Measurements from ENCODE around the gene NPPB. TPM values are rescaled to one million over a fixed set of nuclear protein-coding genes. Genes with fewer than 3 reads are reported as not detected.
"Not testable (repeated sequence)": the region's sequence is repeated elsewhere in the genome, so short reads cannot be mapped to it uniquely, and the experiment has no call there.

NPPB gene
- polyA plus RNA-seq, 2 of the 4 experiments (the other 2 are of a cell fraction): 0.18 TPM; not detected in 1

DNA sequence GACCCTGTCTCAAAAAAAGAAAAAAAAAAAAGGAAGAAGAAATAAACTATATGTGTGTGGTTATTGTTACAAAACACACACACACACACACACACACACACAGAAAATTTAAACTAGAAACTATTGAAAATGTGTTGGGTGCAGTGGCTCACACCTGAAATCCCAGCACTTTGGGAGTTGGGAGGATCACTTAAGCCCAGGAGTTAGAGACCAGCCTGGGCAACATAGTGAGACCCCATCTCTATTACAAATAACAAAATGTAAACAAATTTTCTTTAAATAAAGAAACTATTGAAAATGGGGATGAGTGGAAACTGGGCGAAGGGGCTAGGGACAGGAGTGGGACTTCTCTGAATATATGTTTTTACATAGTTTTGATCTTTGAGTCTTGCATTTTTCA lies 44.5 kb upstream of the NPPB start:
- peaks cover 7% of the 10 kb centered on the region; the same call in 1 of the 3 replicates for H3K4me1 ChIP-seq
- no peak overlapping the region for H3K27ac ChIP-seq
- ATAC-seq (no peak), DNase-seq (ENCODE audit: low read depth in 1 of 2, low spot score in 1 of 2) (no peak), FAIRE-seq (no peak)
- H3K4me3 ChIP-seq: no peak overlapping the region
- H3K9me3 ChIP-seq: no peaks in the 10 kb centered on the region
- no peak overlapping the region for H3K4me2 ChIP-seq
- WGBS (ENCODE audit: missing lambda C conversion rate): 85% methylated on average over 1 of the region's 1 CpG
- ChIA-PET POLR2A (no interaction called here), CTCF (interaction anchor here (1.2 kb wide), 1 partner anchor 9 kb away, joined by 4 read pairs; no protein-coding TSS in a partner anchor)
- TF ChIP-seq KDM5A (IDR thresholded peaks at IDR 0.05) (no peak), JUN (IDR thresholded peaks at IDR 0.05) (no peak), HOXA7 (CRISPR knock-in tag; IDR thresholded peaks at IDR 0.05) (no peak), CHD4 (IDR thresholded peaks at IDR 0.05; ENCODE audit: borderline replicate concordance) (no peak), POLR2A (IDR thresholded peaks at IDR 0.05; ENCODE audit: low read length) (no peak), EHMT2 (IDR thresholded peaks at IDR 0.05; ENCODE audit: low read depth) (no peak), TP53 (CRISPR knock-in tag; IDR thresholded peaks at IDR 0.05) (no peak), RFX5 (IDR thresholded peaks at IDR 0.05) (no peak), HOXB5 (CRISPR knock-in tag; IDR thresholded peaks at IDR 0.05) (no peak), ZC3H11A (IDR thresholded peaks at IDR 0.05) (no peak), ZSCAN20 (CRISPR knock-in tag; IDR thresholded peaks at IDR 0.05) (no peak), NR3C1 (IDR thresholded peaks at IDR 0.05) (no peak)
- TF ChIP-seq, protein P1, sequence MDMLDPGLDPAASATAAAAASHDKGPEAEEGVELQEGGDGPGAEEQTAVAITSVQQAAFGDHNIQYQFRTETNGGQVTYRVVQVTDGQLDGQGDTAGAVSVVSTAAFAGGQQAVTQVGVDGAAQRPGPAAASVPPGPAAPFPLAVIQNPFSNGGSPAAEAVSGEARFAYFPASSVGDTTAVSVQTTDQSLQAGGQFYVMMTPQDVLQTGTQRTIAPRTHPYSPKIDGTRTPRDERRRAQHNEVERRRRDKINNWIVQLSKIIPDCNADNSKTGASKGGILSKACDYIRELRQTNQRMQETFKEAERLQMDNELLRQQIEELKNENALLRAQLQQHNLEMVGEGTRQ (IDR thresholded peaks at IDR 0.05): no peak
- TF ChIP-seq, protein P2, sequence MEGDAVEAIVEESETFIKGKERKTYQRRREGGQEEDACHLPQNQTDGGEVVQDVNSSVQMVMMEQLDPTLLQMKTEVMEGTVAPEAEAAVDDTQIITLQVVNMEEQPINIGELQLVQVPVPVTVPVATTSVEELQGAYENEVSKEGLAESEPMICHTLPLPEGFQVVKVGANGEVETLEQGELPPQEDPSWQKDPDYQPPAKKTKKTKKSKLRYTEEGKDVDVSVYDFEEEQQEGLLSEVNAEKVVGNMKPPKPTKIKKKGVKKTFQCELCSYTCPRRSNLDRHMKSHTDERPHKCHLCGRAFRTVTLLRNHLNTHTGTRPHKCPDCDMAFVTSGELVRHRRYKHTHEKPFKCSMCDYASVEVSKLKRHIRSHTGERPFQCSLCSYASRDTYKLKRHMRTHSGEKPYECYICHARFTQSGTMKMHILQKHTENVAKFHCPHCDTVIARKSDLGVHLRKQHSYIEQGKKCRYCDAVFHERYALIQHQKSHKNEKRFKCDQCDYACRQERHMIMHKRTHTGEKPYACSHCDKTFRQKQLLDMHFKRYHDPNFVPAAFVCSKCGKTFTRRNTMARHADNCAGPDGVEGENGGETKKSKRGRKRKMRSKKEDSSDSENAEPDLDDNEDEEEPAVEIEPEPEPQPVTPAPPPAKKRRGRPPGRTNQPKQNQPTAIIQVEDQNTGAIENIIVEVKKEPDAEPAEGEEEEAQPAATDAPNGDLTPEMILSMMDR (IDR thresholded peaks at IDR 0.05): no peak
- TF ChIP-seq, protein P3, sequence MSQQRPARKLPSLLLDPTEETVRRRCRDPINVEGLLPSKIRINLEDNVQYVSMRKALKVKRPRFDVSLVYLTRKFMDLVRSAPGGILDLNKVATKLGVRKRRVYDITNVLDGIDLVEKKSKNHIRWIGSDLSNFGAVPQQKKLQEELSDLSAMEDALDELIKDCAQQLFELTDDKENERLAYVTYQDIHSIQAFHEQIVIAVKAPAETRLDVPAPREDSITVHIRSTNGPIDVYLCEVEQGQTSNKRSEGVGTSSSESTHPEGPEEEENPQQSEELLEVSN (IDR thresholded peaks at IDR 0.05; ENCODE audit: borderline replicate concordance, low read depth): no peak
- TF ChIP-seq, protein P4, sequence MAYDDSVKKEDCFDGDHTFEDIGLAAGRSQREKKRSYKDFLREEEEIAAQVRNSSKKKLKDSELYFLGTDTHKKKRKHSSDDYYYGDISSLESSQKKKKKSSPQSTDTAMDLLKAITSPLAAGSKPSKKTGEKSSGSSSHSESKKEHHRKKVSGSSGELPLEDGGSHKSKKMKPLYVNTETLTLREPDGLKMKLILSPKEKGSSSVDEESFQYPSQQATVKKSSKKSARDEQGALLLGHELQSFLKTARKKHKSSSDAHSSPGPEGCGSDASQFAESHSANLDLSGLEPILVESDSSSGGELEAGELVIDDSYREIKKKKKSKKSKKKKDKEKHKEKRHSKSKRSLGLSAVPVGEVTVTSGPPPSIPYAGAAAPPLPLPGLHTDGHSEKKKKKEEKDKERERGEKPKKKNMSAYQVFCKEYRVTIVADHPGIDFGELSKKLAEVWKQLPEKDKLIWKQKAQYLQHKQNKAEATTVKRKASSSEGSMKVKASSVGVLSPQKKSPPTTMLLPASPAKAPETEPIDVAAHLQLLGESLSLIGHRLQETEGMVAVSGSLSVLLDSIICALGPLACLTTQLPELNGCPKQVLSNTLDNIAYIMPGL (CRISPR knock-in tag; IDR thresholded peaks at IDR 0.05; ENCODE audit: borderline replicate concordance): no peak

DNA sequence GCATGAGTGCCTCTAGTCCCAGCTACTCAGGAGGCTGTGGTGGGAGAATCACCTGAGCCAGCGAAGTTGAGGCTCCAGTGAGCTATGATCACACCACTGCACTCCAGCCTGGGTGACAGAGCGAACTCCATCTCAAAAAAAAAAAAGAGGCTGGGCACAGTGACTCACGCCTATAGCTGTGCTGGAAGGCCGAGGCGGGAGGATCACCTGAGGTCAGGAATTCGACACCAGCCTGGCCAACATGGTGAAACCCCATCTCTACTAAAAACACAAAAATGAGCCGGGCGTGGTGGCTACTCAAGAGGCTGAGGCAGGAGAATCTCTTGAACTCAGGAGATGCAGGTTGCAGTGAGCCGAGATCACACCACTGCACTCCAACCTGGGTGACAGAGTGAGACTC lies 42.7 kb upstream of the NPPB start:
- WGBS (ENCODE audit: missing lambda C conversion rate): 16% methylated on average over 9 of the region's 9 CpGs
- POLR2A ChIA-PET: interaction anchor here (2.7 kb wide), 1 partner anchor 8 kb away, joined by 13 read pairs; no protein-coding TSS in a partner anchor
- not testable (repeated sequence) for H3K4me3 ChIP-seq, FAIRE-seq, H3K4me2 ChIP-seq, H3K9me3 ChIP-seq, H3K4me1 ChIP-seq, H3K27ac ChIP-seq
- peak in 1 of 2 experiments; percentile 18 for DNase-seq (ENCODE audit: low read depth in 1 of 2, low spot score in 1 of 2)
- ATAC-seq: peak in 1 of 2 experiments; percentile 63; a peak in 3 of 6 replicates
- CTCF ChIA-PET: interaction anchor here (0.6 to 1.0 kb wide), 3 partner anchors 58 to 259 kb away, joined by 3 read pairs; no protein-coding TSS in a partner anchor

DNA sequence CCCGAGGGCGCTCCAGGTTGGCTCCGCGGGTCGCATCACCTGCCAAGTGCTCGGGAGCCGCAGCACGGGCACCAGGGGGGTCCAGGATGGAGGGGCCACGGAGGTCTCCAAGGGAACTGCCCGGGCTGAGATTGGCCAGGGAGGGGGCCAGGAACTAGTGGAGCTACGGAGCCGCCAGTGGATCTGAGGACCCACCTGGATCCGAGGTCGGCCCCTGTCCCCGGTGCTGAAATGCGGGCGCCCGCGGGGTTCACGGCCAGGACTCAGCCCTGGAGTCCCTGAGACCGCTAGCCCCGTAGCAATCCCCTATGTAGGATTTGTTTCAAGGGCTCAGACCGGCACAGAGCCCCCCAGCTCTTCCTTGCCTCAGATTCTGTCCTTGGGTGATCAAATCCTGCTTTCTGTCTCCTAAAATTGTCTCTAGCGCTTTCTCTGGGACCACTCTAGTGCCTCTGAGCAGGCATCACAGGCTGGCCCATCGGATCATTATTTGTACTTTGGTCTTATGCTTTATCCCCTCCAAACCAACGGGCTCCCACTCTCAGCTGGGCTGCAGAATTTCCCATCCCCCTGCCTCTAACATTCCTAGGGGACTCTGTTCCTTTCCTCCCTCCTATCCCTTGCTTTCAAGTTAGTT lies 40.2 kb upstream of the NPPB start:
- 15% methylated on average over 10 of the region's 26 CpGs for WGBS (ENCODE audit: missing lambda C conversion rate)
- ChIA-PET CTCF (interaction anchor here (1.0 to 2.0 kb wide), 2 partner anchors 45 to 60 kb away, joined by 6 to 8 read pairs; no protein-coding TSS in a partner anchor), POLR2A (interaction anchor here (2.7 kb wide), 1 partner anchor 10 kb away, joined by 13 read pairs; no protein-coding TSS in a partner anchor)

More for the DNA sequence above, 40.2 kb upstream of the NPPB start:
- H3K4me2 ChIP-seq: no peak overlapping the region
- H3K9me3 ChIP-seq: no peaks in the 10 kb centered on the region
- ATAC-seq (peak; percentile 57 to 73; a peak in 5 of 6 replicates), FAIRE-seq (no peak), DNase-seq (ENCODE audit: low read depth in 1 of 2, low spot score in 1 of 2) (no peak)
- no peak overlapping the region for H3K27ac ChIP-seq
- H3K4me3 ChIP-seq: no peak overlapping the region
- H3K4me1 ChIP-seq: 0 out of 3 replicates have a peak, but pooled peaks cover 3% of the 10 kb centered on the region
- TF ChIP-seq, protein P5, sequence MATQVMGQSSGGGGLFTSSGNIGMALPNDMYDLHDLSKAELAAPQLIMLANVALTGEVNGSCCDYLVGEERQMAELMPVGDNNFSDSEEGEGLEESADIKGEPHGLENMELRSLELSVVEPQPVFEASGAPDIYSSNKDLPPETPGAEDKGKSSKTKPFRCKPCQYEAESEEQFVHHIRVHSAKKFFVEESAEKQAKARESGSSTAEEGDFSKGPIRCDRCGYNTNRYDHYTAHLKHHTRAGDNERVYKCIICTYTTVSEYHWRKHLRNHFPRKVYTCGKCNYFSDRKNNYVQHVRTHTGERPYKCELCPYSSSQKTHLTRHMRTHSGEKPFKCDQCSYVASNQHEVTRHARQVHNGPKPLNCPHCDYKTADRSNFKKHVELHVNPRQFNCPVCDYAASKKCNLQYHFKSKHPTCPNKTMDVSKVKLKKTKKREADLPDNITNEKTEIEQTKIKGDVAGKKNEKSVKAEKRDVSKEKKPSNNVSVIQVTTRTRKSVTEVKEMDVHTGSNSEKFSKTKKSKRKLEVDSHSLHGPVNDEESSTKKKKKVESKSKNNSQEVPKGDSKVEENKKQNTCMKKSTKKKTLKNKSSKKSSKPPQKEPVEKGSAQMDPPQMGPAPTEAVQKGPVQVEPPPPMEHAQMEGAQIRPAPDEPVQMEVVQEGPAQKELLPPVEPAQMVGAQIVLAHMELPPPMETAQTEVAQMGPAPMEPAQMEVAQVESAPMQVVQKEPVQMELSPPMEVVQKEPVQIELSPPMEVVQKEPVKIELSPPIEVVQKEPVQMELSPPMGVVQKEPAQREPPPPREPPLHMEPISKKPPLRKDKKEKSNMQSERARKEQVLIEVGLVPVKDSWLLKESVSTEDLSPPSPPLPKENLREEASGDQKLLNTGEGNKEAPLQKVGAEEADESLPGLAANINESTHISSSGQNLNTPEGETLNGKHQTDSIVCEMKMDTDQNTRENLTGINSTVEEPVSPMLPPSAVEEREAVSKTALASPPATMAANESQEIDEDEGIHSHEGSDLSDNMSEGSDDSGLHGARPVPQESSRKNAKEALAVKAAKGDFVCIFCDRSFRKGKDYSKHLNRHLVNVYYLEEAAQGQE (IDR thresholded peaks at IDR 0.05): peak; percentile 77
- TF ChIP-seq CHD4 (IDR thresholded peaks at IDR 0.05; ENCODE audit: borderline replicate concordance): no peak

Measured in A549 (cell line).